Keratinocyte (primary cell): ENCODE data around the gene HBB. TPM values are rescaled to one million over a fixed set of nuclear protein-coding genes. Genes with fewer than 3 reads are reported as not detected.

ENCODE experiments used
- DNase-seq: peaks from one replicate; pipeline ENCODE4 v3.0.0-alpha.2; 2011; ENCODE audit warnings: low read depth, missing footprints, low spot score
- FAIRE-seq: peaks from 2 replicates; lab custom pipeline; 2011; peaks lifted over from hg19 to GRCh38; lab: Jason Lieb, UNC
- H2AFZ ChIP-seq: 2 replicates; pipeline ENCODE4 v1.6.0; 2012; ENCODE audit warnings: low read length, control low read depth, inconsistent platforms; ENCODE audit not compliant: control insufficient read depth
- H3K27ac ChIP-seq: 2 replicates; pipeline ENCODE4 v1.5.1; 2011; ENCODE audit warnings: low read length; ENCODE audit not compliant: control insufficient read depth, insufficient read depth
- H3K27me3 ChIP-seq: 3 replicates; pipeline ENCODE4 v1.6.0; 2011; ENCODE audit warnings: low read length; ENCODE audit not compliant: control insufficient read depth, insufficient read depth; ENCODE audit errors: extremely low read depth
- H3K36me3 ChIP-seq, 2 experiments: 2 replicates in 1 of 2; 3 replicates in 1 of 2; pipeline ENCODE4 v1.5.1; 2011; ENCODE audit warnings: low read length in 2 of 2, mild to moderate bottlenecking in 1 of 2; ENCODE audit not compliant: control insufficient read depth in 2 of 2, insufficient read depth in 2 of 2; ENCODE audit errors: extremely low read depth in 1 of 2
- H3K4me1 ChIP-seq: 3 replicates; pipeline ENCODE4 v1.5.1; 2011; ENCODE audit warnings: low read length; ENCODE audit not compliant: control insufficient read depth, insufficient read depth; ENCODE audit errors: extremely low read depth
- H3K4me2 ChIP-seq: 3 replicates; pipeline ENCODE4 v1.6.0; 2011; ENCODE audit warnings: low read depth, low read length; ENCODE audit not compliant: control insufficient read depth, insufficient read depth; ENCODE audit errors: extremely low read depth
- H3K4me3 ChIP-seq, 3 experiments: fragments of 200-600 bp in 1 of 3; sonication (generic) in 1 of 3; 2 replicates in 2 of 3; 3 replicates in 1 of 3; pipeline ENCODE4 v1.5.1; 2011 to 2016; ENCODE audit warnings: low read length in 3 of 3, mild to moderate bottlenecking in 3 of 3, control low read depth in 2 of 3, inconsistent platforms in 1 of 3, low read depth in 1 of 3, mixed read lengths in 1 of 3, mixed run types in 1 of 3, moderate library complexity in 1 of 3; ENCODE audit not compliant: control insufficient read depth in 2 of 3, insufficient read depth in 2 of 3; ENCODE audit errors: extremely low read depth in 1 of 3
- H3K79me2 ChIP-seq: 2 replicates; pipeline ENCODE4 v1.6.0; 2012; ENCODE audit warnings: low read length; ENCODE audit not compliant: control insufficient read depth, insufficient read depth
- H3K9ac ChIP-seq: 3 replicates; pipeline ENCODE4 v1.6.0; 2011; ENCODE audit warnings: low read length; ENCODE audit not compliant: control insufficient read depth, insufficient read depth; ENCODE audit errors: extremely low read depth
- H3K9me1 ChIP-seq: 3 replicates; pipeline ENCODE4 v1.6.0; 2011; ENCODE audit warnings: low read length; ENCODE audit not compliant: control insufficient read depth, insufficient read depth; ENCODE audit errors: extremely low read depth
- H3K9me3 ChIP-seq: 2 replicates; pipeline ENCODE4 v1.5.1; 2012; ENCODE audit warnings: low read depth, low read length; ENCODE audit not compliant: control insufficient read depth
- H4K20me1 ChIP-seq: 3 replicates; pipeline ENCODE4 v1.6.0; 2011; ENCODE audit warnings: low read length; ENCODE audit not compliant: control insufficient read depth, insufficient read depth; ENCODE audit errors: extremely low read depth
- CTCF ChIP-seq, 3 experiments: IDR thresholded peaks in 1 of 3; conservative IDR thresholded peaks in 1 of 3; optimal IDR thresholded peaks in 1 of 3; 2 replicates in 2 of 3; 3 replicates in 1 of 3; pipeline versions ENCODE3 to v1.5.1; 2011; ENCODE audit warnings: low read length in 3 of 3, mild to moderate bottlenecking in 3 of 3, moderate library complexity in 2 of 3, control low read depth in 1 of 3, inconsistent platforms in 1 of 3; ENCODE audit not compliant: insufficient read depth in 2 of 3; ENCODE audit errors: extremely low read depth in 1 of 3
- EZH2 ChIP-seq: IDR thresholded peaks from one replicate; pipeline ENCODE4 v1.6.1; 2012; ENCODE audit warnings: inconsistent platforms, mild to moderate bottlenecking, low read length, moderate library complexity
- dilution Hi-C: fragments of 300-500 bp; cut with MboI; formaldehyde crosslinking; loops from one replicate; pipeline ENCODE4 v1.7.0; 2020; ENCODE audit warnings: low sequenced_read_pairs; ENCODE audit not compliant: extremely low pct_ligation_motif_present
- polyA plus RNA-seq, 5 experiments: library from polyadenylated mRNA; depleted of rRNA in 3 of 5; stranded (reverse) in 3 of 5; stranded (forward) in 1 of 5; unstranded in 1 of 5; fragments of >200 nt; gene quantifications; 1 replicate in 1 of 5; 2 replicates in 3 of 5; 3 replicates in 1 of 5; pipeline versions ENCODE4 v1.2.1 to v1.2.3, GENCODE V29; 2011 to 2012; ENCODE audit warnings: missing spikeins in 2 of 5, low read depth in 1 of 5, low replicate concordance in 1 of 5

The HBB gene
- polyA plus RNA-seq, 1 donor (not counting 4 experiments of a cell fraction or from before 2014, with no cell fraction given): not detected

- no peaks in the 10 kb centered on the region for H4K20me1 ChIP-seq
- H3K9me3 ChIP-seq: no peaks in the 10 kb centered on the region
- H2AFZ ChIP-seq: no peak overlapping the region
- H3K4me1 ChIP-seq: no peaks in the 10 kb centered on the region
- DNase-seq (no peak), FAIRE-seq (no peak)
- TF ChIP-seq CTCF (optimal IDR thresholded peaks at IDR 0.05 in 1 of 3, IDR thresholded peaks at IDR 0.05 in 1 of 3, conservative IDR thresholded peaks at IDR 0.05 in 1 of 3; ENCODE audit: extremely low read depth in 1 of 3, insufficient read depth in 2 of 3, low read length in 3 of 3) (no peak), EZH2 (no peak)
- H3K9ac ChIP-seq: no peak overlapping the region
- no peak overlapping the region for H3K4me2 ChIP-seq
- no peak overlapping the region for H3K27ac ChIP-seq
- H3K27me3 ChIP-seq: no peaks in the 10 kb centered on the region
- H3K36me3 ChIP-seq: no peaks in the 10 kb centered on the region
- no peak overlapping the region for H3K4me3 ChIP-seq
- dilution Hi-C loops: no loop called here
- H3K9me1 ChIP-seq: no peaks in the 10 kb centered on the region
- H3K79me2 ChIP-seq: no peaks in the 10 kb centered on the region
Measured at GRCh38 chr11:5192738-5193137, 34.1 kb downstream of the HBB start.

- Histone ChIP-seq H3K36me3 (no peaks in the 10 kb centered on the region), H3K9me3 (no peaks in the 10 kb centered on the region), H3K4me2 (no peak overlapping the region), H3K4me1 (no peaks in the 10 kb centered on the region), H3K27me3 (no peaks in the 10 kb centered on the region), H3K79me2 (no peaks in the 10 kb centered on the region), H3K27ac (no peak overlapping the region), H2AFZ (no peak overlapping the region), H3K9ac (no peak overlapping the region), H3K4me3 (no peak overlapping the region), H3K9me1 (no peaks in the 10 kb centered on the region), H4K20me1 (no peaks in the 10 kb centered on the region)
- no peak for FAIRE-seq
- no peak for DNase-seq
- dilution Hi-C loops: no loop called here
- TF ChIP-seq EZH2: no peak
- no peak for TF ChIP-seq CTCF (optimal IDR thresholded peaks at IDR 0.05 in 1 of 3, IDR thresholded peaks at IDR 0.05 in 1 of 3, conservative IDR thresholded peaks at IDR 0.05 in 1 of 3; ENCODE audit: extremely low read depth in 1 of 3, insufficient read depth in 2 of 3, low read length in 3 of 3)
Measured at GRCh38 chr11:5188201-5188600, 38.7 kb downstream of the HBB start.
